SU-DHL-6 (cell line): ENCODE data around the gene PDE3A.
"Not testable (repeated sequence)": the region's sequence is repeated elsewhere in the genome, so short reads cannot be mapped to it uniquely, and the experiment has no call there.

Experiments
- H2AFZ ChIP-seq: fragments of 200-600 bp; sonication (generic); 2 replicates; pipeline ENCODE4 v1.6.1; 2014; ENCODE audit warnings: low read depth, mild to moderate bottlenecking, moderate library complexity, mixed read lengths, antibody characterized with exemption, low read length; ENCODE audit not compliant: severe bottlenecking
- H3F3A ChIP-seq: fragments of 200-600 bp; shearing (Covaris generic); 2 replicates; pipeline ENCODE4 v1.6.0; 2016; ENCODE audit warnings: antibody characterized with exemption, mild to moderate bottlenecking; ENCODE audit not compliant: insufficient read depth
- H3K27ac ChIP-seq: fragments of 200-600 bp; sonication (generic); 2 replicates; pipeline ENCODE4 v1.5.1; 2016; ENCODE audit warnings: low read depth, mild to moderate bottlenecking, low read length, moderate library complexity, mixed read lengths
- H3K27me3 ChIP-seq: fragments of 200-600 bp; sonication (generic), shearing (Covaris generic); 2 replicates; pipeline ENCODE4 v1.6.0; 2014; ENCODE audit warnings: mild to moderate bottlenecking, low read length
- H3K36me3 ChIP-seq: fragments of 200-600 bp; sonication (generic); 2 replicates; pipeline ENCODE4 v1.6.1; 2014; ENCODE audit warnings: mild to moderate bottlenecking, low read length, mixed read lengths
- H3K4me2 ChIP-seq: fragments of 300-600, 200-600 bp; shearing (Covaris generic), sonication (generic); 2 replicates; pipeline ENCODE4 v1.6.0; 2014; ENCODE audit warnings: low read length, low read depth, mild to moderate bottlenecking; ENCODE audit not compliant: poor library complexity, severe bottlenecking
- H3K4me3 ChIP-seq: fragments of 200-600 bp; sonication (generic); 2 replicates; pipeline ENCODE4 v1.5.1; 2014; ENCODE audit warnings: antibody characterized with exemption, low read length, mild to moderate bottlenecking, mixed read lengths; ENCODE audit not compliant: insufficient read depth, poor library complexity, severe bottlenecking
- H3K79me2 ChIP-seq: fragments of 200-600 bp; sonication (generic); 2 replicates; pipeline ENCODE4 v1.6.1; 2014; ENCODE audit warnings: mild to moderate bottlenecking, low read length, moderate library complexity; ENCODE audit not compliant: insufficient read depth
- H3K9ac ChIP-seq: fragments of 200-600 bp; sonication (generic); 2 replicates; pipeline ENCODE4 v1.7.0; 2014; ENCODE audit warnings: mild to moderate bottlenecking, low read length
- H3K9me2 ChIP-seq: fragments of 200-600 bp; sonication (generic); replicated peaks from 2 replicates; pipeline ENCODE4 v1.6.1; 2014; ENCODE audit warnings: low read length; ENCODE audit not compliant: insufficient read depth
- H3K9me3 ChIP-seq: fragments of 200-600 bp; sonication (generic); 2 replicates; pipeline ENCODE4 v1.6.1; 2014; ENCODE audit warnings: low read length, mixed read lengths; ENCODE audit not compliant: insufficient read depth
- H4K20me1 ChIP-seq: fragments of 200-600 bp; sonication (generic); 2 replicates; pipeline ENCODE4 v1.6.1; 2014; ENCODE audit warnings: low read depth, mild to moderate bottlenecking, antibody characterized with exemption, low read length, moderate library complexity, mixed read lengths
- EZH2phosphoT487 ChIP-seq: fragments of 200-600 bp; sonication (generic), shearing (Covaris generic); conservative IDR thresholded peaks from 2 replicates; pipeline ENCODE4 v1.6.1; 2018; ENCODE audit warnings: mild to moderate bottlenecking, antibody characterized with exemption, low read length, moderate library complexity, mixed read lengths
- TF ChIP-seq, protein P1 (sequence below): fragments of 200-600 bp; sonication (generic); IDR thresholded peaks from one replicate; pipeline ENCODE4 v1.5.1; 2017; ENCODE audit warnings: antibody characterized with exemption, mild to moderate bottlenecking, low read length, moderate library complexity; ENCODE audit not compliant: insufficient read depth, poor library complexity, severe bottlenecking

Gene PDE3A

DNA sequence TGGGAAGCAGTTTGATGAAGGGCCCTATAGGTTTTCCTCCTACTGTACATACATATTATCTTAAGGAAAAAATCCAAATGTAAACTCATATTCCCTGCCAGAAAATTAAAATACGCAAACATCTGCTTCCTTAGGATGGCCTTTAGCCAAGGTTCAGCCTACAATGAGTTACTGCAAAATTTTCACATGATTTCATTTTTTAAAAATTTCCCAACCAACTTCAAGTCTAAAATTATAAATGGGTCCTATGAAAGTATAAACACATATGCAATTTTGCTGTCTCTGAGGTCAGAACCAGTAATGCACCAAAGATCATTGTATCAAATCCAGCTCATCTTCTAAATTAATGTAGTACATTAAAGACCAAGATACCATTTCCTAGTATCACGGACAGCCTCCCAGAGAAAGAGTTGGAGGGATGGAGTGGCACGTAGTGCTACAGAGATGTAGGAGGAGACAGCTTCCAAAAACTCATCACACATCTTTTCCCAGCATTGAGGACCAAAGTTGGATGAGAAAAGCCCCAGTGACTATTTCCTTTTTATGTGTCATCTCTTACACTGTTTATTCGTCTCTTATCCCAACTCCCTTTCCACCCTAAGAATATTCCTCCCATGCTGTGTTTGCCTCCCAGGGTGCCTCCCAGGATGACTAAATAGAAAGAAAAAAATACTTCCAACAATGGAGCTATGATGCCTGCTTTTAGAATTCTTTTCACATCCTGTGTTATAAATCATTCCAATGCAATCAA, 234.5 kb downstream of the PDE3A start:
- H3K9me2 ChIP-seq = no peaks in the 10 kb centered on the region
- H3K79me2 ChIP-seq = no peaks in the 10 kb centered on the region
- TF ChIP-seq, protein P1, sequence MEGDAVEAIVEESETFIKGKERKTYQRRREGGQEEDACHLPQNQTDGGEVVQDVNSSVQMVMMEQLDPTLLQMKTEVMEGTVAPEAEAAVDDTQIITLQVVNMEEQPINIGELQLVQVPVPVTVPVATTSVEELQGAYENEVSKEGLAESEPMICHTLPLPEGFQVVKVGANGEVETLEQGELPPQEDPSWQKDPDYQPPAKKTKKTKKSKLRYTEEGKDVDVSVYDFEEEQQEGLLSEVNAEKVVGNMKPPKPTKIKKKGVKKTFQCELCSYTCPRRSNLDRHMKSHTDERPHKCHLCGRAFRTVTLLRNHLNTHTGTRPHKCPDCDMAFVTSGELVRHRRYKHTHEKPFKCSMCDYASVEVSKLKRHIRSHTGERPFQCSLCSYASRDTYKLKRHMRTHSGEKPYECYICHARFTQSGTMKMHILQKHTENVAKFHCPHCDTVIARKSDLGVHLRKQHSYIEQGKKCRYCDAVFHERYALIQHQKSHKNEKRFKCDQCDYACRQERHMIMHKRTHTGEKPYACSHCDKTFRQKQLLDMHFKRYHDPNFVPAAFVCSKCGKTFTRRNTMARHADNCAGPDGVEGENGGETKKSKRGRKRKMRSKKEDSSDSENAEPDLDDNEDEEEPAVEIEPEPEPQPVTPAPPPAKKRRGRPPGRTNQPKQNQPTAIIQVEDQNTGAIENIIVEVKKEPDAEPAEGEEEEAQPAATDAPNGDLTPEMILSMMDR = no peak
- no peak for TF ChIP-seq EZH2phosphoT487
- H3F3A ChIP-seq = no peaks in the 10 kb centered on the region
- H4K20me1 ChIP-seq = no peaks in the 10 kb centered on the region
- H3K4me2 ChIP-seq = no peak overlapping the region
- H3K27ac ChIP-seq = no peak overlapping the region
- H3K36me3 ChIP-seq = no peaks in the 10 kb centered on the region
- H3K9me3 ChIP-seq = no peaks in the 10 kb centered on the region
- no peak overlapping the region for H2AFZ ChIP-seq
- H3K27me3 ChIP-seq = no peaks in the 10 kb centered on the region
- H3K4me3 ChIP-seq = no peak overlapping the region
- H3K9ac ChIP-seq = no peak overlapping the region

DNA sequence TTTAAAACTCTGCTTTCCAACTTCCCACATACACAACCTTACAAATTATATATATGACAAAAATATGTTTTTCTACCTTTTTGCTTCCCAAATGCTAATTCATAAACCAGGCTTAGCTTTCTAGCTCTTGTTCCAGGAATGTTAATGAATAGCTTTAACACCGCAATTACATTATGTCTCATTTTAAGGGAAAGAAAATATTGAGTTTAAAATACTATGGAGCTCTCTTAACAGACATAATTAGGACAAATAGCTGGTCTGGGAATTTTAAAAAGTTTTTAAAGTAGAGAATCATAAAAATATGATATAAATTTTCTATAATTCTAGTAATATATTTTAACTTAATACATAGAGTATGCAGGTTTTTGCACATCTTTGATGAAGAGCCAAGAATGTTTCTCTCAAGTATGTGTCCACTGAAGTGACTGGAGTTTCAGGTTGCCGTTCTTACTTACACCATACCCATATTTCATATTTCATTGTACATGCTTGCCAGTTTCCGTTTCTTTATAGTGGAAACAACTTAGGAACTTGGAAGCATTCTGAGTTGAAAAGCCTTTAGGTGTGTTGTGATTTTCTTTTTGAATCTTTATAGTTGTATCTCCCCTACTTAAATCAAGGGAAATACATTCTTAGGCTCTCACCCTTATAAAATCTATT, 236.2 kb downstream of the PDE3A start:
- H3K9me3 ChIP-seq = no peaks in the 10 kb centered on the region
- H3F3A ChIP-seq = no peaks in the 10 kb centered on the region
- H2AFZ ChIP-seq = no peak overlapping the region
- H3K79me2 ChIP-seq = no peaks in the 10 kb centered on the region
- H3K9me2 ChIP-seq = no peaks in the 10 kb centered on the region
- TF ChIP-seq, protein P1 = no peak
- TF ChIP-seq EZH2phosphoT487 = no peak
- no peak overlapping the region for H3K4me3 ChIP-seq
- no peak overlapping the region for H3K4me2 ChIP-seq
- no peak overlapping the region for H3K9ac ChIP-seq
- H4K20me1 ChIP-seq = no peaks in the 10 kb centered on the region
- H3K27ac ChIP-seq = no peak overlapping the region
- H3K36me3 ChIP-seq = no peaks in the 10 kb centered on the region
- H3K27me3 ChIP-seq = no peaks in the 10 kb centered on the region

DNA sequence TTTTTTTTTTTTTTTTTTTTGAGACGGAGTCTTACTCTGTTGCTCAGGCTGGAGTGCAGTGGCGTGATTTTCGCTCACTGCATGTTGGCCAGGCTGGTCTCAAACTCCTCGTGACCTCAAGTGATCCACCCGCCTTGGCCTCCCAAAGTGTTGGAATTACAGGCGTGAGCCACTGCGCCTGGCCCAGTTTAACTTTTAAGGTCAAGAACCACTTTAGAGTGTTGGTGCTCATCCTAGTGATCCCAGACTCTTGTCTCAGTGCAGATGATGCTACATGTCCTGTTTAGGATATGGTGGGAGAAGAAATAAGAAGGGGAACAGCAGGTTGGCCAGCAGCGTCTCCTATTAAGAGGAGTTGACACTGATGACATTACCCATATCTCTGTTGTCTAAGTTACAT, 246.7 kb downstream of the PDE3A start:
- not testable (repeated sequence) for H3F3A ChIP-seq, H3K4me2 ChIP-seq, H2AFZ ChIP-seq, H3K4me3 ChIP-seq, H3K27me3 ChIP-seq, H3K9me2 ChIP-seq, H3K79me2 ChIP-seq, H3K9ac ChIP-seq, H4K20me1 ChIP-seq, H3K36me3 ChIP-seq, H3K9me3 ChIP-seq, H3K27ac ChIP-seq

DNA sequence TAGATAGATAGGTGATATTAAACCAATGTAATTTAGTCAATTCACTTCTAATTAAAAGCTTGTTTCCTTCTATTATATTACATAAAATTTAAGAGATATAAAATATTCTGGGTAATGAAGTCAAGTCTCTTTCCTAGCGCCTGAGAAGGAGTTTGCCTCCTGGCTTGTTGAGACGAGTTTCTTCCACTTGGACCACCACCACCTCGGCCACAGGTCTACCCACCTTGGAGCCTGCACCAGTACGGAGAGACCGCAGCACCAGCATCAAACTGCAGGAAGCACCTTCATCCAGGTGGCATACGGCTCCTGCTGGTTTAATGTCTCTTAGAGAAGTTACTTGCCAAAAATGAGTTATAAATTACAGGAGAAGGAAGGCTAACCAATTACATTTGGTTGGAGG, 247.8 kb downstream of the PDE3A start:
- H3K79me2 ChIP-seq = no peaks in the 10 kb centered on the region
- H4K20me1 ChIP-seq = no peaks in the 10 kb centered on the region
- H3K36me3 ChIP-seq = no peaks in the 10 kb centered on the region
- no peak overlapping the region for H3K9ac ChIP-seq
- no peaks in the 10 kb centered on the region for H3F3A ChIP-seq
- H3K27me3 ChIP-seq = no peaks in the 10 kb centered on the region
- H3K9me2 ChIP-seq = no peaks in the 10 kb centered on the region
- H3K4me3 ChIP-seq = no peak overlapping the region
- H3K4me2 ChIP-seq = no peak overlapping the region
- no peak overlapping the region for H3K27ac ChIP-seq
- H3K9me3 ChIP-seq = no peaks in the 10 kb centered on the region
- TF ChIP-seq, protein P1 = no peak
- TF ChIP-seq EZH2phosphoT487 = no peak
- no peak overlapping the region for H2AFZ ChIP-seq
